Liver (tissue), 9 donors: ENCODE measurements around the gene EFNB3. TPM values are rescaled to one million over a fixed set of nuclear protein-coding genes. Genes with fewer than 3 reads are reported as not detected.

ENCODE experiments used
- DNase-seq: peaks from one replicate; pipeline ENCODE4 v3.0.0-alpha.2; 2017; ENCODE audit warnings: low spot score
- H3K27ac ChIP-seq, 2 donors: one replicate each; pipeline ENCODE4 v1.7.0; 2013; ENCODE audit warnings: inconsistent platforms in 2 of 2, low read length in 2 of 2, control low read depth in 1 of 2, low read depth in 1 of 2, mild to moderate bottlenecking in 1 of 2
- H3K27me3 ChIP-seq, 4 donors: one replicate each; pipeline versions ENCODE4 v1.6.1 to v1.7.0; 2013; ENCODE audit warnings: low read length in 3 of 4, inconsistent platforms in 1 of 4, mild to moderate bottlenecking in 1 of 4, moderate library complexity in 1 of 4; ENCODE audit not compliant: control insufficient read depth in 4 of 4, insufficient read depth in 4 of 4
- H3K36me3 ChIP-seq, 4 donors: one replicate each; pipeline versions ENCODE4 v1.6.1 to v1.7.0; 2013; ENCODE audit warnings: low read length in 3 of 4, mild to moderate bottlenecking in 3 of 4, low read depth in 1 of 4, moderate library complexity in 1 of 4; ENCODE audit not compliant: control insufficient read depth in 4 of 4, insufficient read depth in 3 of 4
- H3K4me1 ChIP-seq, 4 donors: one replicate each; pipeline versions ENCODE4 v1.6.1 to v1.7.0; 2013; ENCODE audit warnings: low read length in 3 of 4, mild to moderate bottlenecking in 3 of 4, moderate library complexity in 1 of 4; ENCODE audit not compliant: control insufficient read depth in 4 of 4, insufficient read depth in 4 of 4
- H3K4me3 ChIP-seq, 3 donors: one replicate each; pipeline versions ENCODE4 v1.6.1 to v1.7.0; 2013; ENCODE audit warnings: low read length in 3 of 3, control low read depth in 1 of 3, low read depth in 1 of 3, mild to moderate bottlenecking in 1 of 3
- H3K9ac ChIP-seq, 2 donors: one replicate each; pipeline ENCODE4 v1.7.0; 2013; ENCODE audit warnings: low read length in 2 of 2, mild to moderate bottlenecking in 2 of 2, moderate library complexity in 2 of 2, control low read depth in 1 of 2, low read depth in 1 of 2
- H3K9me3 ChIP-seq, 4 donors: one replicate each; pipeline versions ENCODE4 v1.6.1 to v1.7.0; 2013; ENCODE audit warnings: low read length in 3 of 4; ENCODE audit not compliant: control insufficient read depth in 4 of 4
- EGR1 ChIP-seq, 2 donors: IDR thresholded peaks; 2 replicates each; pipeline ENCODE4 v1.6.1; 2016 to 2018; ENCODE audit warnings: antibody characterized with exemption in 2 of 2, low read depth in 2 of 2
- FOXA1 ChIP-seq: IDR thresholded peaks from 2 replicates; pipeline ENCODE4 v1.6.1; 2016; ENCODE audit warnings: antibody characterized with exemption
- GABPA ChIP-seq, 2 donors: IDR thresholded peaks in 1 of 2; conservative IDR thresholded peaks in 1 of 2; 2 replicates each; pipeline ENCODE4 v1.6.1; 2016; ENCODE audit warnings: antibody characterized with exemption in 2 of 2, mild to moderate bottlenecking in 1 of 2, moderate library complexity in 1 of 2
- HNF4A ChIP-seq, 2 donors: conservative IDR thresholded peaks; 2 replicates each; pipeline ENCODE4 v1.6.1; 2016; ENCODE audit warnings: antibody characterized with exemption in 2 of 2, mild to moderate bottlenecking in 2 of 2
- HNF4G ChIP-seq: IDR thresholded peaks from 2 replicates; pipeline ENCODE4 v1.6.1; 2016; ENCODE audit warnings: antibody characterized with exemption
- JUND ChIP-seq, 2 donors: IDR thresholded peaks; 2 replicates each; pipeline ENCODE4 v1.6.1; 2016; ENCODE audit warnings: antibody characterized with exemption in 2 of 2
- RAD21 ChIP-seq, 2 donors: IDR thresholded peaks; 2 replicates each; pipeline ENCODE4 v1.6.1; 2016; ENCODE audit warnings: antibody characterized with exemption in 2 of 2, mild to moderate bottlenecking in 2 of 2
- RXRA ChIP-seq, 2 donors: IDR thresholded peaks; 2 replicates each; pipeline ENCODE4 v1.6.1; 2017 to 2018; ENCODE audit warnings: antibody characterized with exemption in 2 of 2, mild to moderate bottlenecking in 1 of 2
- SP1 ChIP-seq: IDR thresholded peaks from 2 replicates; pipeline ENCODE4 v1.6.1; 2018; ENCODE audit warnings: antibody characterized with exemption, mild to moderate bottlenecking
- WGBS: extraction: QIAGEN DNeasy Blood & Tissue Kit; methylation state at CpG from one replicate; pipeline ENCODE4 v1.1.7; 2013; 5-methylcytosine and 5-hydroxymethylcytosine counted together
- polyA plus RNA-seq, 2 donors: library from polyadenylated mRNA; stranded (reverse) in 1 of 2; unstranded in 1 of 2; fragments of 200-250 nt in 1 of 2; fragments of >200 nt in 1 of 2; fragmentation: Nextera tagmentation in 1 of 2; extraction: Ambion mirVana in 1 of 2; gene quantifications; one replicate each; pipeline versions ENCODE4 v1.2.1 to v1.2.3, GENCODE V29; 2013 to 2015
- total RNA-seq, 2 donors: library from RNA; depleted of rRNA; stranded (reverse); fragments of >200 nt; gene quantifications; one replicate each; pipeline ENCODE4 v1.2.3, GENCODE V29; 2014
- TF ChIP-seq, protein P1 (sequence below): IDR thresholded peaks from 2 replicates; pipeline ENCODE4 v1.6.1; 2016; ENCODE audit warnings: antibody characterized with exemption, mild to moderate bottlenecking
- donor health status: healthy.
- donor health status: healthy.
- donor health status: healthy.
- donor health status: healthy.
- donor health status: healthy.

Gene EFNB3
- total and polyA plus RNA-seq, 4 donors = 0.19 to 0.80 (median 0.41) TPM

DNA sequence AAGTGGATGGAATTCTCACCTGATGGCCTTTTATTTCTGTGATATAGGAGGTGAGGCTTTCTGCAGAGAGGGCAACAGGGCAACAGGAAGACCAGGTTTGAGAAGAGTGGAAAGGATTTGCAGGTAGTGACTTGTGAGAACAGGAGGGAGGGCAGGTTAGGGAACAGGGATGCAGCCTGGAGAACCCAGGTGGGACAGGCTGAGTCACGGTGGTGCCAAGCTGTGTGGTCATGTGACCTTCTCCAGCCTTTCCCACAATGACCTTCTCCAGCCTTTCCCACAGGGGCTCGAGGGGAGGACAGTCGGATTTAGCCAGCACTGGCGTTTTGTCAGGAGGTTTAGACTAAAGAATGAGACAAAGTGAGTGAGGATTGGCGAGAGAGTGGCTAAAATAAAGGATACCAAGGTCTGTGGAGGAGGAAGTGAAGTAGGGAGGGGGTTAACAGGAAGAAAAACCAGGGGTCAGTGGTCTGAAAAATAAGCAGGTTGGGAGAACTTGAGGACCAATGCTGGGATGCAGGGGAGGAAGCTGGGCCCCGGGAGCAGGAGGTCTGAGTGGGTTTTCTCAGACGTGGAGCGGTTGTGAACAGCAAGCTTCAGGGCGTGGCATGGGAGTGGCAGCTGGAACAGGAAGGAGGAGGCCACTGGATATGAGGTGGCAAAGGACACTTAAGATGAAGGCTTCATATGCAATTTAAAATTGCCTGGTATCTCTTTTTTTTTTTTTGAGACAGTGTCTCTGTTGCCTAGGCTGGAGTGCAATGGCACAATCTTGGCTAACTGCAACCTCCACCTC, 50.3 kb downstream of the EFNB3 start:
- WGBS = 56% methylated on average over 9 of the region's 9 CpGs
- Histone ChIP-seq H3K27me3 (no peaks in the 10 kb centered on the region), H3K27ac (no peak overlapping the region), H3K9me3 (no peaks in the 10 kb centered on the region), H3K4me3 (no peak overlapping the region), H3K36me3 (no peaks in the 10 kb centered on the region), H3K9ac (no peak overlapping the region), H3K4me1 (no peaks in the 10 kb centered on the region)
- DNase-seq = no peak
- TF ChIP-seq GABPA (IDR thresholded peaks at IDR 0.05 in 1 of 2, conservative IDR thresholded peaks at IDR 0.05 in 1 of 2) (no peak), HNF4G (no peak), FOXA1 (no peak), JUND (IDR thresholded peaks at IDR 0.05) (no peak), HNF4A (conservative IDR thresholded peaks at IDR 0.05) (no peak), EGR1 (IDR thresholded peaks at IDR 0.05; ENCODE audit: low read depth in 2 of 2) (no peak), RXRA (IDR thresholded peaks at IDR 0.05) (no peak), SP1 (no peak)

DNA sequence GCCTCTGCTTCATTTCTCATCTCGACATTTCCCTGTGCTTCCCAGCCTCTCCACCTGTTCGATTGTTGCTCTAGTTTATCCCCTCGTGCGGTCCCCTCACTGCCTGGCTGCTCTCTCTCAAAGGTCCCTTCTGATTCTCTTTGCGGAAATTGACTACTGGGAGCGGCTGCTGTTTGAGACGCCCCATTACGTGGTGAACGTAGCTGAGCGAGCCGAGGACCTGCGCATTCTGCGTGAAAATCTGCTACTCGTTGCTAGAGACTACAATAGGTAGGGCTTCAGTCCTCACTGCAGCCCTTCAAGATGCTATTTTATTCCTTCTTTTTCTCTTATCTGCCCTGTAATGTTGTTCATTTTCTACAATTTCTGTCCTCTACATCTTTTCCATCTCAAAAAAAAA, 52.0 kb downstream of the EFNB3 start:
- no peaks in the 10 kb centered on the region for H3K9me3 ChIP-seq
- no peak overlapping the region for H3K27ac ChIP-seq
- no peaks in the 10 kb centered on the region for H3K36me3 ChIP-seq
- no peak for DNase-seq
- 92% methylated on average over 14 of the region's 14 CpGs for WGBS
- no peaks in the 10 kb centered on the region for H3K4me1 ChIP-seq
- H3K27me3 ChIP-seq = no peaks in the 10 kb centered on the region
- H3K4me3 ChIP-seq = no peak overlapping the region
- no peak overlapping the region for H3K9ac ChIP-seq
- TF ChIP-seq HNF4A (conservative IDR thresholded peaks at IDR 0.05) (no peak), HNF4G (no peak), SP1 (no peak), EGR1 (IDR thresholded peaks at IDR 0.05; ENCODE audit: low read depth in 2 of 2) (no peak), RAD21 (IDR thresholded peaks at IDR 0.05) (no peak)
- TF ChIP-seq, protein P1, sequence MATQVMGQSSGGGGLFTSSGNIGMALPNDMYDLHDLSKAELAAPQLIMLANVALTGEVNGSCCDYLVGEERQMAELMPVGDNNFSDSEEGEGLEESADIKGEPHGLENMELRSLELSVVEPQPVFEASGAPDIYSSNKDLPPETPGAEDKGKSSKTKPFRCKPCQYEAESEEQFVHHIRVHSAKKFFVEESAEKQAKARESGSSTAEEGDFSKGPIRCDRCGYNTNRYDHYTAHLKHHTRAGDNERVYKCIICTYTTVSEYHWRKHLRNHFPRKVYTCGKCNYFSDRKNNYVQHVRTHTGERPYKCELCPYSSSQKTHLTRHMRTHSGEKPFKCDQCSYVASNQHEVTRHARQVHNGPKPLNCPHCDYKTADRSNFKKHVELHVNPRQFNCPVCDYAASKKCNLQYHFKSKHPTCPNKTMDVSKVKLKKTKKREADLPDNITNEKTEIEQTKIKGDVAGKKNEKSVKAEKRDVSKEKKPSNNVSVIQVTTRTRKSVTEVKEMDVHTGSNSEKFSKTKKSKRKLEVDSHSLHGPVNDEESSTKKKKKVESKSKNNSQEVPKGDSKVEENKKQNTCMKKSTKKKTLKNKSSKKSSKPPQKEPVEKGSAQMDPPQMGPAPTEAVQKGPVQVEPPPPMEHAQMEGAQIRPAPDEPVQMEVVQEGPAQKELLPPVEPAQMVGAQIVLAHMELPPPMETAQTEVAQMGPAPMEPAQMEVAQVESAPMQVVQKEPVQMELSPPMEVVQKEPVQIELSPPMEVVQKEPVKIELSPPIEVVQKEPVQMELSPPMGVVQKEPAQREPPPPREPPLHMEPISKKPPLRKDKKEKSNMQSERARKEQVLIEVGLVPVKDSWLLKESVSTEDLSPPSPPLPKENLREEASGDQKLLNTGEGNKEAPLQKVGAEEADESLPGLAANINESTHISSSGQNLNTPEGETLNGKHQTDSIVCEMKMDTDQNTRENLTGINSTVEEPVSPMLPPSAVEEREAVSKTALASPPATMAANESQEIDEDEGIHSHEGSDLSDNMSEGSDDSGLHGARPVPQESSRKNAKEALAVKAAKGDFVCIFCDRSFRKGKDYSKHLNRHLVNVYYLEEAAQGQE = no peak

Other genes with a start within 250 kb of the EFNB3 start
- 1 to 10 TPM; 4.6 to 6.0 TPM for gene ZBTB4, start 225.6 kb upstream of the EFNB3 start, total RNA-seq
- gene ZBTB4, start 225.6 kb upstream of the EFNB3 start, polyA plus RNA-seq = 1 to 10 TPM; 1.5 to 5.7 TPM
- gene SLC35G6, start 223.8 kb upstream of the EFNB3 start, total RNA-seq = not detected
- gene SLC35G6, start 223.8 kb upstream of the EFNB3 start, polyA plus RNA-seq = not detected
- 10 to 100 TPM; 53.5 to 54.4 TPM for gene POLR2A, start 220.8 kb upstream of the EFNB3 start, total RNA-seq
- 10 to 100 TPM; 13.3 to 16.2 TPM for gene POLR2A, start 220.8 kb upstream of the EFNB3 start, polyA plus RNA-seq
- 1 to 10 TPM; 4.2 to 5.7 TPM for gene TNFSF12, start 156.1 kb upstream of the EFNB3 start, total RNA-seq
- gene TNFSF12, start 156.1 kb upstream of the EFNB3 start, polyA plus RNA-seq = 10 to 100 TPM in 1 of 2 donors, 1 to 10 TPM in 1; 5.2 to 13.1 TPM
- 1 to 10 TPM; 1.4 to 4.6 TPM for gene TNFSF13, start 146.5 kb upstream of the EFNB3 start, total RNA-seq
- 1 to 10 TPM; 4.4 to 9.3 TPM for gene TNFSF13, start 146.5 kb upstream of the EFNB3 start, polyA plus RNA-seq
- 10 to 100 TPM; 21.3 to 29.2 TPM for gene SENP3, start 143.3 kb upstream of the EFNB3 start, total RNA-seq
- gene SENP3, start 143.3 kb upstream of the EFNB3 start, polyA plus RNA-seq = 10 to 100 TPM in 1 of 2 donors, 1 to 10 TPM in 1; 4.9 to 18.2 TPM
- gene CD68, start 125.6 kb upstream of the EFNB3 start, total RNA-seq = 10 to 100 TPM; 15.8 to 50.4 TPM
- gene CD68, start 125.6 kb upstream of the EFNB3 start, polyA plus RNA-seq = 10 to 100 TPM; 14.2 to 88.6 TPM
- 100 to 1,000 TPM in 1 of 2 donors, 10 to 100 TPM in 1; 71.6 to 111 TPM for gene MPDU1, start 121.3 kb upstream of the EFNB3 start, total RNA-seq
- 100 to 1,000 TPM in 1 of 2 donors, 10 to 100 TPM in 1; 55.3 to 136 TPM for gene MPDU1, start 121.3 kb upstream of the EFNB3 start, polyA plus RNA-seq
- gene SOX15, start 115.1 kb upstream of the EFNB3 start, total RNA-seq = under 1 TPM in 1 of 2 donors, not detected in 1; 0.17 TPM
- gene SOX15, start 115.1 kb upstream of the EFNB3 start, polyA plus RNA-seq = under 1 TPM; 0.06 to 0.33 TPM
- gene FXR2, start 90.3 kb upstream of the EFNB3 start, total RNA-seq = 10 to 100 TPM; 12.4 to 18.3 TPM
- 10 to 100 TPM in 1 of 2 donors, 1 to 10 TPM in 1; 6.8 to 17.2 TPM for gene FXR2, start 90.3 kb upstream of the EFNB3 start, polyA plus RNA-seq
- gene SAT2, start 77.4 kb upstream of the EFNB3 start, total RNA-seq = 10 to 100 TPM; 25.9 to 53.8 TPM
- 100 to 1,000 TPM; 158 to 181 TPM for gene SAT2, start 77.4 kb upstream of the EFNB3 start, polyA plus RNA-seq
- 10 to 100 TPM in 1 of 2 donors, 1 to 10 TPM in 1; 3.5 to 15.3 TPM for gene SHBG, start 75.1 kb upstream of the EFNB3 start, total RNA-seq
- gene SHBG, start 75.1 kb upstream of the EFNB3 start, polyA plus RNA-seq = 10 to 100 TPM; 29.0 to 61.6 TPM
- gene ATP1B2, start 54.3 kb upstream of the EFNB3 start, total RNA-seq = 1 to 10 TPM in 1 of 2 donors, under 1 TPM in 1; 0.33 to 8.3 TPM
- 1 to 10 TPM in 1 of 2 donors, under 1 TPM in 1; 0.53 to 3.4 TPM for gene ATP1B2, start 54.3 kb upstream of the EFNB3 start, polyA plus RNA-seq
- gene TP53, start 17.7 kb upstream of the EFNB3 start, total RNA-seq = 10 to 100 TPM; 12.3 to 18.4 TPM
- 10 to 100 TPM in 1 of 2 donors, 1 to 10 TPM in 1; 8.3 to 13.0 TPM for gene TP53, start 17.7 kb upstream of the EFNB3 start, polyA plus RNA-seq
- gene WRAP53, start 16.7 kb upstream of the EFNB3 start, total RNA-seq = 1 to 10 TPM; 1.8 to 3.3 TPM
- 1 to 10 TPM; 2.3 to 3.0 TPM for gene WRAP53, start 16.7 kb upstream of the EFNB3 start, polyA plus RNA-seq
- gene DNAH2, start 12.5 kb downstream of the EFNB3 start, total RNA-seq = under 1 TPM; under 0.01 to 0.25 TPM
- under 1 TPM; 0.03 to 0.07 TPM for gene DNAH2, start 12.5 kb downstream of the EFNB3 start, polyA plus RNA-seq
- 10 to 100 TPM in 1 of 2 donors, 1 to 10 TPM in 1; 3.5 to 11.5 TPM for gene KDM6B, start 129.0 kb downstream of the EFNB3 start, total RNA-seq
- gene KDM6B, start 129.0 kb downstream of the EFNB3 start, polyA plus RNA-seq = 1 to 10 TPM; 2.5 to 3.2 TPM
- gene TMEM88, start 149.9 kb downstream of the EFNB3 start, total RNA-seq = 1 to 10 TPM in 1 of 2 donors, under 1 TPM in 1; 0.65 to 4.0 TPM
- gene TMEM88, start 149.9 kb downstream of the EFNB3 start, polyA plus RNA-seq = 1 to 10 TPM; 3.3 to 4.6 TPM
- 10 to 100 TPM; 24.3 to 72.0 TPM for gene NAA38, start 152.4 kb downstream of the EFNB3 start, total RNA-seq
- 100 to 1,000 TPM in 1 of 2 donors, 10 to 100 TPM in 1; 41.6 to 118 TPM for gene NAA38, start 152.4 kb downstream of the EFNB3 start, polyA plus RNA-seq
- 10 to 100 TPM in 1 of 2 donors, 1 to 10 TPM in 1; 4.4 to 12.0 TPM for gene CYB5D1, start 152.8 kb downstream of the EFNB3 start, total RNA-seq
- 1 to 10 TPM; 2.5 to 8.8 TPM for gene CYB5D1, start 152.8 kb downstream of the EFNB3 start, polyA plus RNA-seq
- gene CHD3, start 183.6 kb downstream of the EFNB3 start, total RNA-seq = 10 to 100 TPM; 11.0 to 14.4 TPM
- gene CHD3, start 183.6 kb downstream of the EFNB3 start, polyA plus RNA-seq = 1 to 10 TPM; 1.9 to 3.4 TPM
- 1 to 10 TPM in 1 of 2 donors, under 1 TPM in 1; 0.33 to 1.4 TPM for gene RNF227, start 211.1 kb downstream of the EFNB3 start, total RNA-seq
- gene RNF227, start 211.1 kb downstream of the EFNB3 start, polyA plus RNA-seq = under 1 TPM; 0.17 to 0.31 TPM
- under 1 TPM; 0.23 to 0.67 TPM for gene KCNAB3, start 224.7 kb downstream of the EFNB3 start, total RNA-seq
- under 1 TPM; 0.42 to 0.43 TPM for gene KCNAB3, start 224.7 kb downstream of the EFNB3 start, polyA plus RNA-seq
- gene TRAPPC1, start 226.7 kb downstream of the EFNB3 start, total RNA-seq = 10 to 100 TPM; 15.9 to 18.4 TPM
- gene TRAPPC1, start 226.7 kb downstream of the EFNB3 start, polyA plus RNA-seq = 10 to 100 TPM; 95.9 to 96.9 TPM
- 10 to 100 TPM; 10.5 to 12.0 TPM for gene CNTROB, start 227.0 kb downstream of the EFNB3 start, total RNA-seq
- 1 to 10 TPM; 2.2 to 6.7 TPM for gene CNTROB, start 227.0 kb downstream of the EFNB3 start, polyA plus RNA-seq